HepG2 (cell line): Measurements from ENCODE around the gene GPRIN1. TPM values are rescaled to one million over a fixed set of nuclear protein-coding genes. Genes with fewer than 3 reads are reported as not detected.

Source experiments
- AGO1 ChIP-seq: fragments of 200-400 bp; formaldehyde crosslinking; IDR thresholded peaks from 2 replicates; pipeline ENCODE4 v1.6.1; 2017; ENCODE audit warnings: mild to moderate bottlenecking, low read depth, low read length, moderate library complexity; ENCODE audit not compliant: poor library complexity, severe bottlenecking
- ARNTL ChIP-seq: sonication (generic); formaldehyde crosslinking; IDR thresholded peaks from 2 replicates; pipeline ENCODE4 v1.4.0; 2020; ENCODE audit warnings: mild to moderate bottlenecking, missing genetic modification reagents
- BRD4 ChIP-seq: sonication (generic); formaldehyde crosslinking; IDR thresholded peaks from 2 replicates; pipeline ENCODE4 v1.4.0; 2020; ENCODE audit warnings: missing genetic modification reagents
- CEBPG ChIP-seq: IDR thresholded peaks from 2 replicates; pipeline ENCODE4 v1.6.1; 2016
- FOXK1 ChIP-seq: sonication (generic); formaldehyde crosslinking; IDR thresholded peaks from 2 replicates; pipeline ENCODE4 v1.4.0; 2020; ENCODE audit warnings: low read depth, missing genetic modification reagents, borderline replicate concordance
- GLI4 ChIP-seq: sonication (generic); formaldehyde crosslinking; IDR thresholded peaks from 2 replicates; pipeline ENCODE4 v1.5.1; 2020; ENCODE audit warnings: missing genetic modification reagents, mild to moderate bottlenecking, moderate library complexity, borderline replicate concordance
- JUND ChIP-seq: sonication (generic); formaldehyde crosslinking; IDR thresholded peaks from 2 replicates; pipeline ENCODE4 v1.8.0; 2022; ENCODE audit warnings: mild to moderate bottlenecking, missing genetic modification reagents
- KDM1A ChIP-seq: IDR thresholded peaks from 2 replicates; pipeline ENCODE4 v1.6.1; 2016; ENCODE audit warnings: missing compliant biosample characterization
- MED13 ChIP-seq: sonication (generic); formaldehyde crosslinking; IDR thresholded peaks from 2 replicates; pipeline ENCODE4 v1.5.0; 2020; ENCODE audit warnings: missing genetic modification reagents
- PAX8 ChIP-seq: sonication (generic); formaldehyde crosslinking; IDR thresholded peaks from 2 replicates; pipeline ENCODE4 v1.8.0; 2022; ENCODE audit warnings: mild to moderate bottlenecking, missing genetic modification reagents, borderline replicate concordance
- RFX5 ChIP-seq: IDR thresholded peaks from 2 replicates; pipeline ENCODE4 v1.6.1; 2011; ENCODE audit warnings: low read depth, low read length, improper control_type of control experiment
- SAFB2 ChIP-seq: sonication (generic); formaldehyde crosslinking; IDR thresholded peaks from 2 replicates; pipeline ENCODE4 v1.5.1; 2020; ENCODE audit warnings: missing genetic modification reagents, low read depth, mild to moderate bottlenecking, borderline replicate concordance
- SOX6 ChIP-seq, 2 experiments: fragments of 450-650 bp in 1 of 2; sonication (generic) in 1 of 2; formaldehyde crosslinking in 1 of 2; IDR thresholded peaks; 2 replicates each; pipeline versions ENCODE4 v1.4.0 to v1.6.1; 2017 to 2020; ENCODE audit warnings: antibody characterized with exemption in 1 of 2, mild to moderate bottlenecking in 1 of 2, missing genetic modification reagents in 1 of 2
- TOE1 ChIP-seq: sonication (generic); formaldehyde crosslinking; IDR thresholded peaks from 2 replicates; pipeline ENCODE4 v1.4.0; 2020; ENCODE audit warnings: mild to moderate bottlenecking, missing genetic modification reagents
- WIZ ChIP-seq: sonication (generic); formaldehyde crosslinking; IDR thresholded peaks from 2 replicates; pipeline ENCODE4 v1.5.1; 2020; ENCODE audit warnings: mild to moderate bottlenecking, missing genetic modification reagents
- ZNF766 ChIP-seq: sonication (generic); formaldehyde crosslinking; IDR thresholded peaks from 2 replicates; pipeline ENCODE4 v1.5.0; 2020; ENCODE audit warnings: missing genetic modification reagents, borderline replicate concordance
- polyA plus RNA-seq, 8 experiments: library from polyadenylated mRNA; depleted of rRNA in 3 of 8; stranded (reverse) in 7 of 8; unstranded in 1 of 8; fragments of >200 nt; fragmentation: Illumina TruSeq in 4 of 8; extraction: Trizol in 4 of 8; gene quantifications; 2 replicates each; pipeline versions ENCODE4 v1.2.1 to v1.2.3, GENCODE V29; 2011 to 2016; ENCODE audit warnings: low read depth in 4 of 8, missing spikeins in 1 of 8, mixed read lengths in 1 of 8; ENCODE audit not compliant: insufficient read depth in 1 of 8
- total RNA-seq, 5 experiments: library from RNA; depleted of rRNA; stranded (reverse); fragments of >200 nt; fragmentation: Illumina TruSeq; extraction: Trizol; gene quantifications; 2 replicates each; pipeline ENCODE4 v1.2.3, GENCODE V29; 2016; ENCODE audit warnings: low read depth in 1 of 5
- TF ChIP-seq, protein P1 (sequence below): sonication (generic); formaldehyde crosslinking; IDR thresholded peaks from 2 replicates; pipeline ENCODE4 v1.8.0; 2022; ENCODE audit warnings: missing genetic modification reagents, low read depth, mild to moderate bottlenecking, borderline replicate concordance
- TF ChIP-seq, protein P2 (sequence below): sonication (generic); formaldehyde crosslinking; IDR thresholded peaks from 2 replicates; pipeline ENCODE4 v1.8.0; 2022; ENCODE audit warnings: mild to moderate bottlenecking, missing genetic modification reagents, moderate library complexity
- TF ChIP-seq, protein P3 (sequence below): sonication (generic); formaldehyde crosslinking; IDR thresholded peaks from 2 replicates; pipeline ENCODE4 v1.4.0; 2020; ENCODE audit warnings: missing genetic modification reagents
- TF ChIP-seq, protein P4 (sequence below): sonication (generic); formaldehyde crosslinking; IDR thresholded peaks from 2 replicates; pipeline ENCODE4 v1.8.1; 2023; ENCODE audit warnings: mild to moderate bottlenecking, missing genetic modification reagents
- TF ChIP-seq, protein P5 (sequence below): sonication (generic); formaldehyde crosslinking; conservative IDR thresholded peaks from 2 replicates; pipeline ENCODE4 v1.8.0; 2022; ENCODE audit warnings: mild to moderate bottlenecking, moderate library complexity, missing genetic modification reagents
- TF ChIP-seq, protein P6 (sequence below), 2 experiments: IDR thresholded peaks; 2 replicates each; pipeline ENCODE4 v1.6.1; 2011 to 2012; ENCODE audit warnings: low read length in 2 of 2, borderline replicate concordance in 1 of 2, low read depth in 1 of 2, mild to moderate bottlenecking in 1 of 2, moderate library complexity in 1 of 2

The GPRIN1 gene
- total and polyA plus RNA-seq, 2 of the 13 experiments (the other 11 are each of a cell fraction or from before 2014, with no cell fraction given): 0.32 to 2.0 TPM

DNA sequence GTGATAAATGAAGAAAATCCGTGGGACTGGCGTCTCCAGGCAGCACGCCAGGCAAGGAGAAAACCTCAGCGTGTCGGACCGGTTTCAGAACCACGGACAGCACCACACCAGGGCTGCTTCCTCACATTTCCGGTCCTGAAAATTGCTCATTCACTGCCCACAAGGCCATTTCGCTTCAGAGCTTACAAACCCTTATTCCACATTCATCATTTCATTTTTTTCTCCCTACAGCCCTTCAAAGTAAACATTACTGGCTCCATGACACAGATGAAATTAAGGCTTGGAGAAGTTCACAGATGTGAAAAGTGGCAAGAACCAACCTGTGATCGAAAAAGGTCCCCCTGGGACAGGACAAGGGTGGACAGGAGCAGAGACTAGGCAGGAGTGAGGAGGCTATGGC, 1.5 kb upstream of the GPRIN1 start (continued):
- TF ChIP-seq, protein P1, sequence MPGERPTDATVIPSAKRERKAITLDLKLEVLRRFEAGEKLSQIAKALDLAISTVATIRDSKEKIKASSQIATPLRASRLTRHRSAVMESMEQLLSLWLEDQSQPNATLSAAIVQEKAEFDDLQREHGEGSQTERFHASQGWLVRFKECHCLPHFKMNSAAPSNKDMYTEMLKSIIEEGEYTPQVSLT: no peak
- TF ChIP-seq, protein P2, sequence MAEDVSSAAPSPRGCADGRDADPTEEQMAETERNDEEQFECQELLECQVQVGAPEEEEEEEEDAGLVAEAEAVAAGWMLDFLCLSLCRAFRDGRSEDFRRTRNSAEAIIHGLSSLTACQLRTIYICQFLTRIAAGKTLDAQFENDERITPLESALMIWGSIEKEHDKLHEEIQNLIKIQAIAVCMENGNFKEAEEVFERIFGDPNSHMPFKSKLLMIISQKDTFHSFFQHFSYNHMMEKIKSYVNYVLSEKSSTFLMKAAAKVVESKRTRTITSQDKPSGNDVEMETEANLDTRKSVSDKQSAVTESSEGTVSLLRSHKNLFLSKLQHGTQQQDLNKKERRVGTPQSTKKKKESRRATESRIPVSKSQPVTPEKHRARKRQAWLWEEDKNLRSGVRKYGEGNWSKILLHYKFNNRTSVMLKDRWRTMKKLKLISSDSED: no peak
- 0 out of 2 replicates have a peak, but pooled peaks have one; percentile 14 for TF ChIP-seq CEBPG (CRISPR knock-in tag)
- TF ChIP-seq BRD4 (CRISPR knock-in tag): no peak
- TF ChIP-seq WIZ: 0 out of 2 replicates have a peak, but pooled peaks have one; percentile 57
- TF ChIP-seq ZNF766 (CRISPR knock-in tag): no peak
- TF ChIP-seq, protein P3, sequence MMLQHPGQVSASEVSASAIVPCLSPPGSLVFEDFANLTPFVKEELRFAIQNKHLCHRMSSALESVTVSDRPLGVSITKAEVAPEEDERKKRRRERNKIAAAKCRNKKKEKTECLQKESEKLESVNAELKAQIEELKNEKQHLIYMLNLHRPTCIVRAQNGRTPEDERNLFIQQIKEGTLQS: peak; percentile 40; the same call in 1 of the 2 replicates
- no peak for TF ChIP-seq MED13
- no peak for TF ChIP-seq SAFB2 (CRISPR knock-in tag)
- no peak for TF ChIP-seq JUND (CRISPR knock-in tag)
- TF ChIP-seq AGO1: no peak
- peak; percentile 67; the same call in 1 of the 2 replicates for TF ChIP-seq FOXK1
- no peak for TF ChIP-seq RFX5
- TF ChIP-seq, protein P4, sequence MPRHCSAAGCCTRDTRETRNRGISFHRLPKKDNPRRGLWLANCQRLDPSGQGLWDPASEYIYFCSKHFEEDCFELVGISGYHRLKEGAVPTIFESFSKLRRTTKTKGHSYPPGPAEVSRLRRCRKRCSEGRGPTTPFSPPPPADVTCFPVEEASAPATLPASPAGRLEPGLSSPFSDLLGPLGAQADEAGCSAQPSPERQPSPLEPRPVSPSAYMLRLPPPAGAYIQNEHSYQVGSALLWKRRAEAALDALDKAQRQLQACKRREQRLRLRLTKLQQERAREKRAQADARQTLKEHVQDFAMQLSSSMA (CRISPR knock-in tag): no peak
- no peak for TF ChIP-seq SOX6 (IDR thresholded peaks at IDR 0.05)
- TF ChIP-seq SOX6 (CRISPR knock-in tag; IDR thresholded peaks at IDR 0.05): no peak
- no peak for TF ChIP-seq KDM1A
- TF ChIP-seq PAX8: no peak
- peak; percentile 60; the same call in 1 of the 2 replicates for TF ChIP-seq ARNTL (CRISPR knock-in tag)
- TF ChIP-seq, protein P5, sequence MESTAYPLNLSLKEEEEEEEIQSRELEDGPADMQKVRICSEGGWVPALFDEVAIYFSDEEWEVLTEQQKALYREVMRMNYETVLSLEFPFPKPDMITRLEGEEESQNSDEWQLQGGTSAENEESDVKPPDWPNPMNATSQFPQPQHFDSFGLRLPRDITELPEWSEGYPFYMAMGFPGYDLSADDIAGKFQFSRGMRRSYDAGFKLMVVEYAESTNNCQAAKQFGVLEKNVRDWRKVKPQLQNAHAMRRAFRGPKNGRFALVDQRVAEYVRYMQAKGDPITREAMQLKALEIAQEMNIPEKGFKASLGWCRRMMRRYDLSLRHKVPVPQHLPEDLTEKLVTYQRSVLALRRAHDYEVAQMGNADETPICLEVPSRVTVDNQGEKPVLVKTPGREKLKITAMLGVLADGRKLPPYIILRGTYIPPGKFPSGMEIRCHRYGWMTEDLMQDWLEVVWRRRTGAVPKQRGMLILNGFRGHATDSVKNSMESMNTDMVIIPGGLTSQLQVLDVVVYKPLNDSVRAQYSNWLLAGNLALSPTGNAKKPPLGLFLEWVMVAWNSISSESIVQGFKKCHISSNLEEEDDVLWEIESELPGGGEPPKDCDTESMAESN (CRISPR knock-in tag): peak; percentile 64; the same call in 1 of the 2 replicates
- TF ChIP-seq, protein P6, sequence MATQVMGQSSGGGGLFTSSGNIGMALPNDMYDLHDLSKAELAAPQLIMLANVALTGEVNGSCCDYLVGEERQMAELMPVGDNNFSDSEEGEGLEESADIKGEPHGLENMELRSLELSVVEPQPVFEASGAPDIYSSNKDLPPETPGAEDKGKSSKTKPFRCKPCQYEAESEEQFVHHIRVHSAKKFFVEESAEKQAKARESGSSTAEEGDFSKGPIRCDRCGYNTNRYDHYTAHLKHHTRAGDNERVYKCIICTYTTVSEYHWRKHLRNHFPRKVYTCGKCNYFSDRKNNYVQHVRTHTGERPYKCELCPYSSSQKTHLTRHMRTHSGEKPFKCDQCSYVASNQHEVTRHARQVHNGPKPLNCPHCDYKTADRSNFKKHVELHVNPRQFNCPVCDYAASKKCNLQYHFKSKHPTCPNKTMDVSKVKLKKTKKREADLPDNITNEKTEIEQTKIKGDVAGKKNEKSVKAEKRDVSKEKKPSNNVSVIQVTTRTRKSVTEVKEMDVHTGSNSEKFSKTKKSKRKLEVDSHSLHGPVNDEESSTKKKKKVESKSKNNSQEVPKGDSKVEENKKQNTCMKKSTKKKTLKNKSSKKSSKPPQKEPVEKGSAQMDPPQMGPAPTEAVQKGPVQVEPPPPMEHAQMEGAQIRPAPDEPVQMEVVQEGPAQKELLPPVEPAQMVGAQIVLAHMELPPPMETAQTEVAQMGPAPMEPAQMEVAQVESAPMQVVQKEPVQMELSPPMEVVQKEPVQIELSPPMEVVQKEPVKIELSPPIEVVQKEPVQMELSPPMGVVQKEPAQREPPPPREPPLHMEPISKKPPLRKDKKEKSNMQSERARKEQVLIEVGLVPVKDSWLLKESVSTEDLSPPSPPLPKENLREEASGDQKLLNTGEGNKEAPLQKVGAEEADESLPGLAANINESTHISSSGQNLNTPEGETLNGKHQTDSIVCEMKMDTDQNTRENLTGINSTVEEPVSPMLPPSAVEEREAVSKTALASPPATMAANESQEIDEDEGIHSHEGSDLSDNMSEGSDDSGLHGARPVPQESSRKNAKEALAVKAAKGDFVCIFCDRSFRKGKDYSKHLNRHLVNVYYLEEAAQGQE (IDR thresholded peaks at IDR 0.05; ENCODE audit: borderline replicate concordance in 1 of 2, low read depth in 1 of 2, low read length in 2 of 2): peak; percentile 90 to 98
- TF ChIP-seq GLI4 (CRISPR knock-in tag): no peak
- TF ChIP-seq TOE1 (CRISPR knock-in tag): no peak
